Hematopoietic multipotent progenitor cell treated with erythropoietin and hydrocortisone succinate and interleukin-3 and kit ligand, for 8 days (in vitro differentiated cells): ENCODE measurements around the gene SNX24.
"Not testable (repeated sequence)": the region's sequence is repeated elsewhere in the genome, so short reads cannot be mapped to it uniquely, and the experiment has no call there.

ENCODE experiments used
- DNase-seq: peaks from one replicate; pipeline ENCODE4 v3.0.0-alpha.2; 2015

Gene SNX24

GRCh38 chr5:122874179-122874875, 28.9 kb downstream of the SNX24 start:
- DNase-seq, result peak; percentile 6

DNA sequence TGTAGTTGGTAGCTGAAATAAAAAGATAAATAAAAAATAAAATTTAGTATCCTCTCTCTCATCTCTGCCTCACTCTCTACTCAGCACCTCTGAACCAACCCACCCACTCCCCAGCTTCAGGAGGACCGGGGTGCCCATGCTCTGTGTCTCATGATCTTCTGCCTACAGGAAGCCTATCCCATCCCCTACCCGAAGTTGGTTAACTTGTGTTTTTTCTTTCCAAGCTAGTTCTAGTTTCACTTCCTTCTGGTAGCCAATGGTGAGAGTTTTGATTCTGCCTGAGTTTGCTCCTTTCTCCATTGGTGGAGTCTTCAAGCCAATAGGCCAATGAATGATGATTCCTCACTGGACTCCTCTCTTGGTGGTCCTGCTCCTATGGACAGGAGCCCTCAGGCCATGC, 32.1 kb downstream of the SNX24 start:
- DNase-seq, result no peak

GRCh38 chr5:122879076-122879475, 33.7 kb downstream of the SNX24 start:
- no peak for DNase-seq

DNA sequence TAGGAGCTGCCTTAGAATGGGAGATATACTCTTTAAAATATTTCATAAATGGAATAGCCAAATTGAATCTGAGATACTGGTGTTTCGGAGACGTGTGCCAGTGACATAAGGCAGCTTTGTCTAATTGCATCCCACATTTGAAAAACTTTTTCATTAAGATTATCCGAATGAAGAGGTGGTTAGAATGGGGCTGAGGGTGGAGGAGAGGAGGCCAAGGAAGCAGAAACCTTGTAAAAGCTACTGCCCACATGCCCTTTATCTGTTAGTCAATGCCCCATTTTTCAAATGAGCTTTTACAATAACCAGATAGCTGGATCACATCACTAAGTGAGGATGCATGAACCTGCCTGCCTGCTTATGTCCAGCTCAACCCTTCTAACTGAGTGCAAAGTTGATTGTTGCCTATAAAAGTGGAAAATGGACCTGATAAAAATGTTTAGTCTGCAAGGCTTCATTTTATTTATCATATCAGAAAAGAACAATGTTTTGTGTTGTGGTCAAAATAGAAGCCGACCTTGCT, 34.8 kb downstream of the SNX24 start:
- no peak for DNase-seq

- no peak for DNase-seq
Observed at GRCh38 chr5:122880749-122881148, 35.3 kb downstream of the SNX24 start.

GRCh38 chr5:122882831-122883230, 37.4 kb downstream of the SNX24 start:
- no peak for DNase-seq

GRCh38 chr5:122885045-122885517, 39.7 kb downstream of the SNX24 start:
- no peak for DNase-seq

- no peak for DNase-seq
Observed at GRCh38 chr5:122885891-122886290, 40.5 kb downstream of the SNX24 start.

DNA sequence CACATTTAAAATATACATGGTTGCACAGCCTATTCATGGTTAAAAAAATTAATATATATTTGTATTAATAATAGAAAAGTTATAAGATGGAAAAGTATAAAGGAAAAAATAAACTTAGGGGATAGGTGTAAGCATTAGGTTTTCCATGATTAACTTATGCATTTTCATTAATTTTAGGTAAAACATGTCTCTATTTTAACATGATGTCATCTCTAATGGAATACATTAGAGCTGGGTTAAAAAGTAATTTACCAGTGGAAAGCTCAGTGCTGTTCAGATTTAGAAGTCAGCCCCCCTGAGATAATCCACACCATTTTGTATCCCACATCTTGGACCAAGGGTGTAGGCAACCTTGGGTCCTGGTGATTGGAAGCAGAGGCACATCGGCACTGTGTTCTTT, 49.7 kb downstream of the SNX24 start:
- DNase-seq, result no peak

DNA sequence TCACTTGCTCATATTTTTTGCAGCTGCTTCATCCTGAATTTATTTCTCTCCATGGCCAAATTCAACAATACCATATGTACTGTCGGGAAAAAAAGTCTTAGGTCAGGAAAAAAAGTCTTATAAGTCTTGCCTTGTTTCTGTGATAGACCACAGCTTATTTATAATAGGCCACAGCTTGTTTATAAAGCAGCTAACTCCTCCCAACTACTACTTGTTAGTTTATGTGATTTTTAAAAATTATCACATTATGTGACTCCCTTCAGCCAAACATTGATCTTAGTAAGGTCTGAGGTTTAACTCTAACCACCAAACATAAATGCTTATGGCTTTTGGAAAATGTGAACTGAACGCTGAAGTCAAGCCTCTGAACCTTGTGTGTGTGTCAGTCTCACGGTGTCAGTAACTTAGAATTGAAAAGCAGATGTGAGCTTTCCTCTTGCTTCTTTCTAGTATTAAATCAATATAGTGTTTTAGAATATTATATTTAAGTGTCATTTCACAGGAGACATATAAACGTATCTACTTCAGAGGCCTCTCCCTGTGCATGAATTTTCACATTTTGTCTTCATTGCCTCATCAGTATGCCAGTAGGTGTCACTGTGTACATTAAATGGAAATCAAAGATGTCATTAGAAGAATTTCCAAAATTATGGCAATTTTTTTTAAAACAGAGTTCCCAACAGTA, 51.3 kb downstream of the SNX24 start:
- DNase-seq, result peak; percentile 38

DNA sequence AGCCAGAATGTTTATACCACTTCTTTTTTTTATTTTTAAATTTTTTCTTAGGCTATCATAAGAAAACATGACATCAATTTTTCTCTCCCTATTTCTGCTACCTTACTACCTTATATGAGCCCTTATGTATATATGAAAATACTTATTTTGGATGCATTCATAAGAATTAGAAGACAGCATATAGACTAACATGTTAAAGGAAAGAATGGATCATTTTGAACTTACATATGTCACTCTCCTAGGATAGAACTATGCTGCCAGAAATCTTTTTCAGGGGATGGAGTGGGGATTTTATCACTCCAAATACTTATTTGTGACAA, 51.8 kb downstream of the SNX24 start:
- DNase-seq, result no peak

GRCh38 chr5:122901346-122901745, 55.9 kb downstream of the SNX24 start:
- DNase-seq, result no peak

- DNase-seq, result no peak
Observed at GRCh38 chr5:122902263-122902662, 56.9 kb downstream of the SNX24 start.

GRCh38 chr5:122906768-122907167, 61.4 kb downstream of the SNX24 start:
- no peak for DNase-seq

DNA sequence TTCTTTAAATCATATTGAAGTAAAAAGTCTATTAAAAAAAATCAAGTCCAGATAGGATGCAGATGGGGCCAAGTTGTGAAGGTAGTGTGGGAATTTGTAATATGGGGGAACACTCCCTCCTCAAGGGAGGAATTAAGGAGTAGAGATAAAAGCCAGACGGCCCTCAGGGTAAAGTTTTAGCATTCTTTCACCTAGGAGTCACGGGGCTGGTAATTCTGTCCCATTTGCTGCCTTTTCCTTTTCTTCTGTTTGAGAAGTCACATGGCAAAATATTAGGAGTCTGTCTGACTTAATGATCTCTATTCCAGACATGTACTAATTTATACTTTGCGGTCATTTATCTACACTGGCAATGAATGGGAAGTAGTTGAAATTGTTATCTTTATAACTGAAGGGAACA, 61.9 kb downstream of the SNX24 start:
- DNase-seq, result no peak

- no peak for DNase-seq
Observed at GRCh38 chr5:122908108-122908507, 62.7 kb downstream of the SNX24 start.

GRCh38 chr5:122908662-122909061, 63.2 kb downstream of the SNX24 start:
- DNase-seq, result no peak

DNA sequence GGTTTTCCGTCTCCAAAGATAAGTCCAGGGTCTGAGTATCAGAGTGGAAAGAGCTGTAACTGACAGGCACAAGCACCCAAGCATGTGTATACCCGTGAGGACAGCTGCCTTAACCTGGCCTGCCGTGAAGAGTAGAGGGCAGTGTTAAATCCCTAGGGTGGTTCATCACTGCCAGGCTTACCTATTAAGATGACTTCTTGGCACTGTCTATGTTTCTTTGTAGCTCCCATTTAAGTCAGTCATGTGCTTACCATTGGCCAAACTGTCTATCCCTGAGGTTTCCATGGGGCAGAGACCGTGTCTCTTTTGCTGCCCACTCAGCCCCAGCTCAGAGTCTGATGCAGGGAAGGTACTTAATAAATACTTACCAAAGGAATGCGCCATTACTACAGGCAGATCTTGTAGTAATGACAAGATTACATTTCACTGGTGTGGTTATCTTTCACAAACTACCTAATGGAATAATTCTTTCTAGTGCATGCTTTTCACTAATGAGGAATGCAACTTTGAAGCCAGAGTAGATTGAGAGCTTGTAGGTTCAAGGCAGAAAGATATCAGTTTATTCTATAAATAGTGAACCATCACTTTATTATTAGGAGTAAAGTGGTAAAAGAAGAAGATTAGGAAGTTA, 64.2 kb downstream of the SNX24 start:
- DNase-seq, result no peak

DNA sequence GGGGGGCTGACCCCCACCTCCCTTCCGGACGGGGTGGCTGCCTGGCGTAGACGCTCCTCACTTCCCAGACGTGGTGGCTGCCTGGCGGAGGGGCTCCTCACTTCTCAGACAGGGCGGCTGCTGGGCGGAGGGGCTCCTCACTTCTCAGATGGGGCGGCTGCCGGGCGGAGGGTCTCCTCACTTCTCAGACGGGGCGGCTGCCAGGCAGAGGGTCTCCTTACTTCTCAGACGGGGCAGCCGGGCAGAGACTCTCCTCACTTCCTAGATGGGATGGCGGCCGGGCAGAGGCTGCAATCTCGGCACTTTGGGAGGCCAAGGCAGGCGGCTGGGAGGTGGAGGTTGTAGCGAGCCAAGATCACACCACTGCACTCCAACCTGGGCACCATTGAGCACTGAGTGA, 68.0 kb downstream of the SNX24 start:
- DNase-seq, result not testable (repeated sequence)

DNA sequence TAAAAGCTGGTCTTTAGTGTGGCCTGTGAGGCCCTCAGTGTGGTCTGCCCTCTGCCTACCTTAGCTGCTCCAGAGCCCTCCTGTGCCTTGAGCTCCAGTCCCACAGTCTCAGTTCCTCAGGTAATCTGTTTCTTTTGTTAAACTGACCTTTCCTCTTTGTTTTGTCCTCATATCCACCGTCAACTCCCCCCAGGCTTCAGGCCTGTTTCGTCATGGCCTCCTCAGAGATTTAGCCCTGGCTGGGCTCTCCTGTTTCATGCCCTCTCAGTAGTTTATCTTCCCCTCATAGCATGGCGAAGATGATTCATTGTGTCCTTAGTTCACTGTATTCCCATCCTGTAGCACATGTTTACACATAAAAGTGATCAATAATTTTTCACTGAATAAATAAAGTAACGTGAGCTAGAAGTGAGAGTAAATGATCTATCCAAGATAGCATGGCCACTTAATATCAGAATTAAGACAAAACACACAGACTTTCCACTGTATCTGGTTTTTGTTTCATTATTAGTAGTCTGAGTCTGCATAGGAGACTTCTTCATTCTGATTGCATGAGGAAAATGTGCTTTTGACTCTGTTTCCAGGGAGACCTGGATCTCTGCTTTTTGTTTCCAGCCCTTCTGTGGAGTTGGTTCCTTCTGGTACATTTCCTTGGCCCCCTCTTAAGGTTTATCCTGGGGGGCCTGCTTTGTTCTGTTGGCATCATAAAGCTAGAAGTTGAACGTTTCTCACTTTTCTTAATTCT, 70.5 kb downstream of the SNX24 start:
- DNase-seq, result no peak

DNA sequence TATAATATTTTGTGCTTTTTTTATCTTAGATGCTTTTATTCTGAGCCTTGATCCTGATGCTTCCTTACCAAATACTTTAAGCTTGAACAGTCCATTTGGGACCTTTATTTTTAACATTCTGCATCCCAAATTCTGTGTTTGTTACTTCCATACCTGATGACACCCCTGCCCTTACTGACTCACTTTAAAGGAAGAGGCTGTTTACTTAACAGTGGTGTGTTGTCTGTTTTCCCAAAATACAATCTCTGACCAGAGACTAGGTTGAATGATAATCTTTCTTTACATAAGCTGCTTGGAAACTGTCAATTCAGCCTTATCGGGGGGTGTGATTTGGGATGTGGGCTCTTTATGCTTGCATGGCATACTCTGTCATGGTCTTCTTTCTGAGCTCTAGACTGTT, 71.1 kb downstream of the SNX24 start:
- DNase-seq, result no peak

DNA sequence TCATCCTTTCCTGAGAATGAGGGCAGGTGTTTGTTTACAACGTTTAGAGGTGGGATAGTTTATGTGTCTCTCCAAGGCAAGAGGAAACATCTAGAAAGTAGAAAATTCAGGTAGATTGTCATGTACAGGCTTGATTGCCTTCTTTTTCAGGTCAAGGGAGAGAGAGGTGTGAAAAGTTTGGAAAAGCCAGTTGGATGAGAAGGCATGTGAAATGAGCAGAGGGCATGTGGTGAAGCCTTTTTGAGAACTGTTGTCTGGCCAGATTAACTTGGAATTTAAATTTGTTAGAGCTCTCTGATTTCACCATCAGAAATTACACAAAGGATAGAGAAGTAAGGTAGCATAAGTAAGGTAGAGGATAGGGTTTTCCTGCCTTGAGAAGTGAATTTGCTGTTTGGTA, 74.6 kb downstream of the SNX24 start:
- DNase-seq, result no peak

- no peak for DNase-seq
Observed at GRCh38 chr5:122921826-122922225, 76.4 kb downstream of the SNX24 start.
